ENCODE data around the gene PRRG2.
A peak's percentile ranks its signal among the peaks of the same experiment; 100 is the strongest.

PRRG2 gene

DNA sequence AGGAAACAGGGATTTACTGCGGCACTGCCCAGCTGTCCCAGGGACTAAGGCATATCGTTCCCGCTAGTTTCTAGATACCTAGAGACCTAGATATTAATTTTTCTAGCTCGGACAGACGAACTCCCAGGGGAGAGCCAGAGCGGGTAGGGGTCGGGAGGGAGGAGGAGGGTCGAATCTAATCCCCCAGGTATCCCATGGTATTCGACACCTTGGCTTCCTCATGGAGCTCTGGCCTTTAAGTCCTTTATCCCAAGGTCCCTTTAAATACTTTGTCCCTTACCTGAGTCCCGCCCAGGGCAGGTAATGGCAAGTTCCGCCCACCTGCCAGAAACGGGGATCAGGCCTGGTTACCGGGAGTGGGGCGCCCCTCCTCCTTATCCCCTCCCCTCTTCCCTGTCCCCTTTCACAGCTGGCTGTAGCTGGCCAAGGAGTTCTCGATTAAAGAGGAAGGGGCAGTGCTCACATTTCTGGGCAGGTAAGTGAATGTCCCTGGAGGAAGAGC lies at the start of gene PRRG2:
PRRG2 (plus strand) TSS at position 310 of the 502 bp plus-strand sequence. CDS start 1,904 bp downstream, outside the sequence.
- DNase-seq, result no peak

GRCh38 chr19:49533551-49534488 lies 47.3 kb upstream of the PRRG2 start:
- peak; percentile 84 for DNase-seq

DNA sequence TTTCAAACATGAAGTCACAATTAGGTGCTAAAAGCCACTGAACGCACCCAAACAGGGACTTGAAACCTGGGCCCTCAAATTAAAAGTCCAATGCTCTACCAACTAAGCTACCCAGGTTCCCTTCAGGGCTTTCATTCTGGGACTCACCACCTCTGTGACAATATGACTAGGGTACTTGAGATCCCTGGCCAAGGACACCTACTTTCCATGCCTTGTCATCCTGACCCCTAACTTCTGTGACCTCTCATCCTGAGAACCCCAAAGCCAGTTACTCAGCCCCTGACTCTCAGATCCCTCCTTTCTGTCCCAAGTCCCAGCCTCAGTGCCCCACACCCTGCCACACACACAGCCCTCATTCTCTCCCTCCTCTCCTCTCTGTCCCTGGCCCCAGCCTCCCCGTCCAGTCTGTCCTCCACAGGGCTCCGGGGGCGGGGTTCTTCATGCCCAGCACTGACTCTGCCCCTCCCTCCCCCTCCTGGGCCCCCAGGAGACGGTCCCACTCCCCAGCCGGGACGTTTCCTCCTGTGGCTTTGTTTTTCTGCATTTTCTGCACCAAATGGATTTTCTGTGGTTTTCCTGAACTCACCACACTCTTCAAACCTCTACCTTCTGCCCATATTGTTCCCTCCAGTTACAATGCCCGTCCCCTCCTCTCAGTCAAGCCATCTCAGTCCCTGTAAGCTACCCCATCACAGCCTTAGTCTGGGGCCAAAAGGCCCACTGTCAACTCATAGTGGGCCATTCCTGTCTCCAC lies 46.3 kb upstream of the PRRG2 start:
- no peak for DNase-seq

GRCh38 chr19:49536921-49537462 lies 44.1 kb upstream of the PRRG2 start:
- DNase-seq, result no peak

DNA sequence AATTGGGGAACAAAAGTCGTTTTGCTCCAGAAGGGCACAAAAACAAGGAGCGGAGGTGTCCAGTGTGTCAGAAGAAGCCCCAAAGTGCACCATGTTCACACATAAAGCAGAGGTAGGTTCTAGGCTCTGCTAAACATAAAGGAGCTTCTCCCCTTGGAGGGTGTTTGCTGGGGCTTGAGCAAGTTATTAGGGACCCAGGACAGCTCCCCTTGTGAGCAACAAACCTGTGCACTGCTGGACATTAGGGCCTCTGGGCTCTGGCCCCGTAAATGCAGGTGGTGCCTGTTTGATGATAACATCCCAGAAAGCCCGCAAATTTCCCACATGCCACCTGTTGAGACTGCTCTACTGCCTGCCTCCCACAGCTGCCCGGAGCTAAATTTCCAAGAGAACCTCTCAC lies 42.5 kb upstream of the PRRG2 start:
- DNase-seq, result no peak

DNA sequence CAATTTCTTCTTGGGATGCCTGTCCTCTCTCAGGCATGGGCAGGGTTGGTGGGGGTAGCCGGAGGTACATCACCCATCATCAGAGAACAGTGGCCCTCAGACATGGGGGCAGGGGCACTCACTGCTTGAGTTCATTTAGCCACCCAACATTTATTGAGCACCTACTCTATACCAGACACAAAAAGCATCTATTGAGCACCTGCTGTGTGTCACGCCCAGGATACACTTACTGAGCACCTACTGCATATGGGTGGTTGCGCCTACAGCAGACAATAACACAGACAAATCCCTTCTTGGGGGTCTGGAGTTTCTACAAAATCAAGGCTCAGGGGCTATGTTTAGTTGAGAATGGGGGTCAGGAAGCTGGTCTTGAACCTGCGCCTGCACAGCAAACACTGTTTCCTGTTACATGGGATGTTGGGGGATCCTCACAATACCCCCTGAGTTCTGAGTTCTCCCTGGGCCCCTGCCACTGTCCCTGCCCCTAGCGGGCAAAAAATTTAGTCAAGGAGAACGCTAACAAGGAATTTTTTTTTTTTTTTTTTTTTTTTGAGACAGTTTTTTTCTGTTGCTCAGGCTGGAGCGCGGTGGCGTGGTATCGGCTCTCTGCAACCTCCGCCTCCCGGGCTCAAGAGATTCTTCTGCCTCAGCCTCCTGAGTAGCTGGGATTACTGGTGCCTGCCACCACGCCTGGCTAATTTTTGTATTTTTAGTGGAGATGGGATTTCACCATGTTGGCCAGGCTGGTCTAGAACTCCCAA lies 41.7 kb upstream of the PRRG2 start:
- DNase-seq, result no peak

GRCh38 chr19:49541914-49542313 lies 39.2 kb upstream of the PRRG2 start:
- DNase-seq, result no peak

- no peak for DNase-seq
Observed at GRCh38 chr19:49542446-49542845, 38.7 kb upstream of the PRRG2 start.

DNA sequence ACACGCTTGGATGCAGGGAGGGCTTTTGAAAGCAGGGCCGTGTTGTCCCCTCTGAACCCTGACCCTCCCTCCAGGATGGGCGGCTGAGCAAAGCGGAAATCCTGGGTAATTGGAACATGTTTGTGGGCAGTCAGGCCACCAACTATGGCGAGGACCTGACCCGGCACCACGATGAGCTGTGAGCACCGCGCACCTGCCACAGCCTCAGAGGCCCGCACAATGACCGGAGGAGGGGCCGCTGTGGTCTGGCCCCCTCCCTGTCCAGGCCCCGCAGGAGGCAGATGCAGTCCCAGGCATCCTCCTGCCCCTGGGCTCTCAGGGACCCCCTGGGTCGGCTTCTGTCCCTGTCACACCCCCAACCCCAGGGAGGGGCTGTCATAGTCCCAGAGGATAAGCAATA lies 38.1 kb upstream of the PRRG2 start:
- no peak for DNase-seq

- no peak for DNase-seq
Observed at GRCh38 chr19:49544154-49544553, 37.0 kb upstream of the PRRG2 start.

GRCh38 chr19:49546825-49547565 lies 34.1 kb upstream of the PRRG2 start:
- DNase-seq, result no peak

DNA sequence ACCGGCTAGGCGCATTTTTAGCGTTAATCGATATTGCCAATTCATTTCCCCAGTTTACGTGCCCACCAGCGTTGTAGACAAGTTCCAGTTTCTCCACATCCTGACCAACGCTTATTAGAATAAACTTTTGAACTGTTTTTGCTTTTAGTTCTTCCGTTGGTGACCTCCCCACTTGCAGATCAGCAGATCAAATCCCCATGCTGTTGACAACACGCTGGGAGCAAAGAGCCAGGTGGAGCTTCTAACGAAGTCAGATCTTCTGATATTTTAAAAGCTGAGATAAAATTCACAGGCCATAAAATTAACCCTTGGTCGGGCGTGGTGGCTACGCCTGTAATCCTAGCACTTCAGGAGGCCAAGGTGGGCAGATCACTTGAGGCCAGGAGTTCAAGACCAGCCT lies 32.1 kb upstream of the PRRG2 start:
- no peak for DNase-seq

DNA sequence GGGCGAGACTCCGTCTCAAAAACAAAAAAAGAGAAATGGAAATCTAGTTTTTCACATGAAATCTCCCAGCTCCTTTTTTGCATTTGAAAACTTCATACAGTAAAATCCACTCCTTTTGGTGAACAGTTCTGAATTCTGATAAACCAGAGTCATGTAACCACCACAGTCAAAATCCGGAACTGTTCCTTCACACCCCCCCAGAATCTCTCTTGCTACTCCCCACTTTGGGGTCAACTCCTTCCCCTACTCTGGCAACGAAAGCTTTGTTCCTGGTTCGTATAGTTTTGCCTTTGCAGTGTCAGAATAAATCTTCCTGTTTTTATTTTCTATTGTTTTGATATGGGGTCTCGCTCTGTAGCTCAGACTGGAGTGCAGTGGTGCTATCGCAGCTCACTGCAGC lies 29.6 kb upstream of the PRRG2 start:
- no peak for DNase-seq

DNA sequence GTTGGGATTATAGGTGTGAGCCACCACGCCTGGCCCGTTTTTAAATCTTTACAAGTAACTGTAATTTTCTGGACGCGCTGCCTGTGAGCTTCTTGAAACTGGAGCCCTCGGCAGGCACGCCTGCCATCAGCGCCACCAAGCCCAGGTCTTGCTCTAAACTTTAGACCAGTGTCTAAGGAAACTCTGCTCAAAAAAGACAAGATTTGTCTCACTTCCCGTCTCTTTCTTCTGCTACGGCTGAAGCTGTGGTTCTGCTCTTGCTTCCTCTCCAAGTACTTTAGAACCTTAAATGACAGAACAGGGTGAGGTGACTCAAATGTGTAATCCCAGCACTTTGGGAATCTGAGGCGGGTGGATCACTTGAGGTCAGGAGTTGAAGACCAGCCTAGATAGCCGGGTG lies 28.4 kb upstream of the PRRG2 start:
- DNase-seq, result no peak

DNA sequence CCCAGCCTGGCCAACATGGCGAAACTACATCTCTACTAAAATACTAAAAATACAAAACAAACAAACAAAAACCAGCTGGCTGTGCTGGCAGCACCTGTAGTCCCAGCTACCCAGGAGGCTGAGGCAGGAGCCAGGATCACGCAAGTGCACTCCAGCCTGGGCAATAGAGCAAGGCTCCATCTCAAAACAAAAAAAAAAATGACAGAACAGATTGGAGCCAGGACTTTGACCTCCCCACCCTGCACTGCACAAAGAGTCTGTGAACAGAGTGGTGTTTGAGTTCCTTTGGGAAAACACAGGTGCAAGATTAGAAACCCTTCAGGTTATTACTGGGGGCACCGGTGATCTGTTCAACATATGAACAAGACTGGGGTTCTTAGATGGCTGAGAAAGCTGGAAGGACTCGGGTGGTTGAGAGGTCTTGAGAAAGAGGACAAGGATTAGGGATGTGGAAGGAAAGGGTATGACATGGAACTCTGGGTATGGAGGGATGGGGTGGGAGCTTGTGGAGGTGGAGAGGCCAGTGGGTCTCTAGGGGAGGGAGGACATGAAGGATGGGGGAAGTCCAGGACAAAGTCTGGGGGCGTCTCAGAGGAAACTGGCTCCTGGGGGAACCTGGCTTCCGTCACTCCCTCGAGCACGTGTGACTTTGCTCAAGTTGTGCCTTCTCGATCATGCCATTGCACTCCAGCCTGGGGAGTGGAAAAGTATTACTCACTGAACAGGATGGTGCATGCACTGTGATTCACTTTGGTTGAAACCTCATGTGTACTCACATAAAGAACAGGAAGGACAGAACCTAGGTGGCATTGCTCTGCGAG lies 27.5 kb upstream of the PRRG2 start:
- DNase-seq, result no peak

DNA sequence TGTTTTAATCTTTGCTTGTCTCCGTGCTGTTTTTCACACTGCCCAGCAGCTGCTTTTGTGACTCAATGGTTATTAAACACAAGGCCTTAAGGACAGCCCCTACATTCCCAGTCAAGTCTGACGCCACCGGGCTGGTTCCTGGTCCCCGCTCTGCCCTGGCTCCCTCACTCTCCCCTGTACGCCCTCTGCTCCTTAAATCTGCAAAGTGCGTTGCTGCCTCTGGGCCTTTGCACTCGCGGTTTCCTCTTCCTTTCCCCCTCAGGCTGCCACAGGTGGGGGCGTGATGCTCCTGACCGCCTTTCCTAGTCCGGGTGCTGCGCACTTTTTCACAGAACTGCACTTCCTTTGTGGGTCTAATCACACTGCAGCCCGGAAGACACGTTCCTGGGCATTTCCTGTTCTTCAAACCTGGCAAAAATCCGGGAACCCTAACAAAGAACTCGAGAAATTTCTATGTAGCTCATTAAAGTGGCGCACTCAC lies 26.4 kb upstream of the PRRG2 start:
- DNase-seq, result no peak

GRCh38 chr19:49555600-49556411 lies 25.3 kb upstream of the PRRG2 start:
- no peak for DNase-seq

- no peak for DNase-seq
Observed at GRCh38 chr19:49556412-49557398, 24.4 kb upstream of the PRRG2 start.

All from activated CD4-positive, CD25-positive, alpha-beta regulatory T cell treated with anti-CD3 and anti-CD28 coated beads, Interleukin-2, amount 50 U/mL, for 72 hours (primary cell).